Natural killer cell (primary cell): ENCODE measurements around the gene GAREM1. TPM values are rescaled to one million over a fixed set of nuclear protein-coding genes. Genes with fewer than 3 reads are reported as not detected.
"Not testable (repeated sequence)": the region's sequence is repeated elsewhere in the genome, so short reads cannot be mapped to it uniquely, and the experiment has no call there.

ENCODE experiments used
- ATAC-seq, 3 donors: fragments of 150-1000 bp in 2 of 3; fragments of 200-7000 bp in 1 of 3; cut with Tn5 transposase; 1 replicate in 1 of 3; 2 replicates in 2 of 3; pipeline ENCODE4 v1.10.0; 2021; ENCODE audit warnings: mild to moderate bottlenecking in 2 of 3, moderate library complexity in 2 of 3
- DNase-seq, 2 donors: peaks; one replicate each; pipeline versions ENCODE4 v3.0.0 to v3.0.0-alpha.2; 2013 to 2021; ENCODE audit warnings: mixed read lengths in 1 of 2
- H3K27ac ChIP-seq: one replicate; pipeline ENCODE4 v1.5.1; 2013; ENCODE audit warnings: mild to moderate bottlenecking, low read length
- H3K27me3 ChIP-seq: one replicate; pipeline ENCODE4 v1.6.1; 2013; ENCODE audit warnings: low read length; ENCODE audit not compliant: control insufficient read depth, insufficient read depth
- H3K36me3 ChIP-seq: one replicate; pipeline ENCODE4 v1.6.1; 2013; ENCODE audit warnings: low read length; ENCODE audit not compliant: control insufficient read depth, insufficient read depth
- H3K4me1 ChIP-seq: one replicate; pipeline ENCODE4 v1.6.1; 2013; ENCODE audit warnings: low read length; ENCODE audit not compliant: control insufficient read depth, insufficient read depth
- H3K4me3 ChIP-seq: one replicate; pipeline ENCODE4 v1.5.1; 2013; ENCODE audit warnings: low read length
- H3K9me3 ChIP-seq: one replicate; pipeline ENCODE4 v1.6.1; 2013; ENCODE audit warnings: low read length; ENCODE audit not compliant: control insufficient read depth, insufficient read depth
- H3K27ac Mint-ChIP-seq, 2 donors: one replicate each; pipeline ENCODE4 v1.8.0; 2022; ENCODE audit warnings: mild to moderate bottlenecking in 2 of 2, mixed read lengths in 2 of 2, moderate library complexity in 1 of 2
- H3K27me3 Mint-ChIP-seq, 2 donors: one replicate each; pipeline ENCODE4 v1.8.0; 2022; ENCODE audit warnings: low read depth in 2 of 2, mixed read lengths in 2 of 2
- H3K36me3 Mint-ChIP-seq: one replicate; pipeline ENCODE4 v1.8.0; 2022; ENCODE audit warnings: mixed read lengths
- H3K4me1 Mint-ChIP-seq, 2 donors: one replicate each; pipeline ENCODE4 v1.8.0; 2022; ENCODE audit warnings: mixed read lengths in 2 of 2
- H3K4me3 Mint-ChIP-seq: one replicate; pipeline ENCODE4 v1.8.0; 2022; ENCODE audit warnings: mild to moderate bottlenecking, moderate library complexity, mixed read lengths
- H3K9me3 Mint-ChIP-seq, 2 donors: one replicate each; pipeline ENCODE4 v1.8.0; 2022; ENCODE audit warnings: mixed read lengths in 2 of 2
- CTCF ChIP-seq: fragments of 200-600 bp; IDR thresholded peaks from one replicate; pipeline ENCODE4 v1.8.0; 2022; ENCODE audit warnings: antibody characterized with exemption
- WGBS: methylation state at CpG from one replicate; pipeline ENCODE4 v1.1.7; 2013; ENCODE audit warnings: missing lambda C conversion rate; ENCODE audit not compliant: insufficient coverage; 5-methylcytosine and 5-hydroxymethylcytosine counted together
- intact Hi-C: fragments of 100-400 bp; cut with micrococcal nuclease; formaldehyde crosslinking; loops from one replicate; pipeline ENCODE4 v1.14.2; 2022
- total RNA-seq, 4 donors: library from RNA; stranded (reverse); fragments of 120-200 nt in 1 of 4; gene quantifications; one replicate each; pipeline versions ENCODE4 v1.2.3 to v1.2.4, GENCODE V29; 2013 to 2022

The GAREM1 gene
- total RNA-seq, 3 donors from 2014 or later (not counting 1 experiment from before 2014, with no cell fraction given): 0.09 TPM; not detected in 2

GRCh38 chr18:32295604-32296003 lies 175.1 kb downstream of the GAREM1 start:
- H3K9me3 ChIP-seq: no peaks in the 10 kb centered on the region
- H3K4me3 ChIP-seq: no peak overlapping the region
- H3K36me3 ChIP-seq: no peaks in the 10 kb centered on the region
- Mint-ChIP-seq H3K9me3 (no peaks in the 10 kb centered on the region), H3K27me3 (peaks cover 3 to 9% of the 10 kb centered on the region in 2 donors), H3K36me3 (no peaks in the 10 kb centered on the region), H3K4me3 (no peak overlapping the region), H3K4me1 (no peaks in the 10 kb centered on the region), H3K27ac (no peak overlapping the region)
- no peaks in the 10 kb centered on the region for H3K27me3 ChIP-seq
- no peak for ATAC-seq
- no peak for TF ChIP-seq CTCF
- no peak overlapping the region for H3K27ac ChIP-seq
- no peaks in the 10 kb centered on the region for H3K4me1 ChIP-seq
- DNase-seq: no peak
- intact Hi-C loops: no loop called here
- 100% methylated on average over 2 of the region's 3 CpGs for WGBS

GRCh38 chr18:32293107-32293506 lies 177.6 kb downstream of the GAREM1 start:
- TF ChIP-seq CTCF: no peak
- Mint-ChIP-seq H3K9me3 (no peaks in the 10 kb centered on the region), H3K27ac (no peak overlapping the region), H3K4me3 (no peak overlapping the region), H3K27me3 (peaks cover 3 to 4% of the 10 kb centered on the region in 2 donors), H3K4me1 (no peaks in the 10 kb centered on the region), H3K36me3 (no peaks in the 10 kb centered on the region)
- no peak for DNase-seq
- no peak for ATAC-seq
- intact Hi-C loops: no loop called here
- no peaks in the 10 kb centered on the region for H3K27me3 ChIP-seq
- 75% methylated on average over 2 of the region's 2 CpGs for WGBS
- no peaks in the 10 kb centered on the region for H3K9me3 ChIP-seq
- no peaks in the 10 kb centered on the region for H3K36me3 ChIP-seq
- no peak overlapping the region for H3K27ac ChIP-seq
- no peaks in the 10 kb centered on the region for H3K4me1 ChIP-seq
- H3K4me3 ChIP-seq: no peak overlapping the region

GRCh38 chr18:32291623-32292022 lies 179.1 kb downstream of the GAREM1 start:
- H3K27ac ChIP-seq, H3K36me3 ChIP-seq, ATAC-seq, intact Hi-C loops, H3K27ac Mint-ChIP-seq, H3K4me3 ChIP-seq, H3K4me1 Mint-ChIP-seq, H3K4me1 ChIP-seq, H3K27me3 Mint-ChIP-seq, H3K36me3 Mint-ChIP-seq, H3K9me3 Mint-ChIP-seq, DNase-seq, H3K27me3 ChIP-seq, H3K4me3 Mint-ChIP-seq, H3K9me3 ChIP-seq: not testable (repeated sequence)
- 78% methylated on average over 3 of the region's 3 CpGs for WGBS

DNA sequence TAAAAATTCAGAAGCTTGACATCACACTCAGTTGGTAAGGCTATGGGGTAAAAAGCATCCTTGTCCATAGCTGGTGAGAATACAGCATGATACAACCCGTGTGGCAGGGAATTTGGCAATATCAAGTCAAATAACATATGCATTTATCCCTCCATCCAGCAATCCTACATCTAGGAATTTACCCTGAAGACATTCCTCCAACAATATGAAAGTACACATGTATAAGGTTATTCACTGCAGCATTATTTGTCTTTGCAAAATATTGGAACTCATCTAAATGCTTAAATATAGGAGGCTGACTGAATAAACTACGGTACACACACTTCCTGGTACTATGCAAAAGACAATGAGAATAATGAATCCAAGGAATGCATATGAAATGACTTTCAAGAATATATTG lies 179.9 kb downstream of the GAREM1 start:
- ATAC-seq: no peak
- no peak for DNase-seq
- no peaks in the 10 kb centered on the region for H3K9me3 Mint-ChIP-seq
- no peak overlapping the region for H3K4me3 Mint-ChIP-seq
- Histone ChIP-seq H3K9me3 (no peaks in the 10 kb centered on the region), H3K27me3 (no peaks in the 10 kb centered on the region), H3K4me3 (no peak overlapping the region), H3K36me3 (no peaks in the 10 kb centered on the region), H3K27ac (no peak overlapping the region), H3K4me1 (no peaks in the 10 kb centered on the region)
- no peak overlapping the region for H3K27ac Mint-ChIP-seq
- H3K36me3 Mint-ChIP-seq: no peaks in the 10 kb centered on the region
- peaks cover 0 to 3% of the 10 kb centered on the region in 2 donors for H3K27me3 Mint-ChIP-seq
- H3K4me1 Mint-ChIP-seq: no peaks in the 10 kb centered on the region
- 53% methylated on average over 1 of the region's 2 CpGs for WGBS
- no peak for TF ChIP-seq CTCF
- intact Hi-C loops: no loop called here
